GM18951 (cell line): ENCODE measurements around the gene MDFIC.
"Not testable (repeated sequence)": the region's sequence is repeated elsewhere in the genome, so short reads cannot be mapped to it uniquely, and the experiment has no call there.

Experiments
- POLR2A ChIP-seq: IDR thresholded peaks from 4 replicates; pipeline ENCODE4 v1.6.1; 2011; ENCODE audit warnings: mild to moderate bottlenecking; ENCODE audit not compliant: insufficient read length, insufficient read depth; ENCODE audit errors: extremely low read depth
- in situ Hi-C: fragments of 300-500 bp; cut with MboI; formaldehyde crosslinking; loops from one replicate; pipeline ENCODE4 v1.12.0; 2022; ENCODE audit warnings: low sequenced_read_pairs, mixed read lengths, inconsistent platforms; ENCODE audit not compliant: unreplicated experiment

Gene MDFIC, protein sequence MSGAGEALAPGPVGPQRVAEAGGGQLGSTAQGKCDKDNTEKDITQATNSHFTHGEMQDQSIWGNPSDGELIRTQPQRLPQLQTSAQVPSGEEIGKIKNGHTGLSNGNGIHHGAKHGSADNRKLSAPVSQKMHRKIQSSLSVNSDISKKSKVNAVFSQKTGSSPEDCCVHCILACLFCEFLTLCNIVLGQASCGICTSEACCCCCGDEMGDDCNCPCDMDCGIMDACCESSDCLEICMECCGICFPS

DNA sequence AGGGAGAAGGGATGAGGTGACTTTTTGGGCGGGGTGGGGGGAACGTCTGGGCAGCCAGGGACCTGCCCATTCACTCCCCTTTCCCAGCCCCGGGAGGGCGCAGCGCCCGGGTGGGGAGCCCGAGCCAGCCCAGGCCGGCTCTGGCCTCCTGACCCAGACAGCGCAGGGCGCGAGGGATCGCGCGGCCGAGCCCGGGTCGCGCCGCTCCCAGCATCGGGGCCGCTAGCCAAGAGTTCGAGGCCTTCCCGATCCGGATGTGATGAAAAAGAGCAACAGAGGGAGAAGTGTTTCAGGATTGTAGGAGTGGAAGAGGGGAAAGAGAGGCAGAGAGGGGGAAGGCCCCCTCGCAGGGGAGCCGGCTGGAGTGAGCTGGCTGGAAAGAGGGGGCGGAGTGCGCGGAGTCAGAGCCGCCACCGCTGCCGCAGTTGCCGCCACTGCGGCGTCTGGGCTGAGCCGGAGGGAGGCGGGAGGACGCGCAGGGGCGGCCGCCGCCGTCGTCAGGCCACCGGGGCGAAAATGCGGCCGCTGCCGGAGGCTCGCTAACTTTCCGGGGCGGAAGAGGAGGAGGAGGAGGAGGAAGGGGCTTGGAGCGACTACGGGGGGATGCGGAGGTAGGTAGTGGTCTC is at the start of gene MDFIC:
Gene MDFIC (plus strand): TSS at position 69 of the 626 bp plus-strand sequence. CDS start 940 bp downstream, outside the sequence.
- in situ Hi-C loops, result no loop called here
- peak; percentile 71 for TF ChIP-seq POLR2A

DNA sequence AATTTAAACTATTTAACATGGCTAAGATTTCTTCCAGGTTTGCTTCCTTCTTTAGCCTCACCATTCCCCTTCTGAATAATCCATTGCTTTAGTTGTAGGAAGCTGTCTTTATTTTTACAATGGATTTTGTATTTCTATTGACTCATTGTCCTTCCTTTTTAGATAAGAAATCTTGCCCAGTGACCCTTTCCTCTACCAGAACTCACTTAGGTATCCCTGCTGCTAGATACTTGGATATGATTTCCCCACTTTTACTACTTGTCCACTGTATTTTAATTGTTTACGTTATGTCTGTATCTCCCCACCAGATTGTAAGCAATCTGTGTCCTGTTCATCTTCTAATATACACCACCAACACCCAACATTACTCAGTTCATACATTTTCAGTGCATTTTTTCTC is 47.7 kb upstream of the MDFIC start:
- in situ Hi-C loops, result no loop called here
- no peak for TF ChIP-seq POLR2A

DNA sequence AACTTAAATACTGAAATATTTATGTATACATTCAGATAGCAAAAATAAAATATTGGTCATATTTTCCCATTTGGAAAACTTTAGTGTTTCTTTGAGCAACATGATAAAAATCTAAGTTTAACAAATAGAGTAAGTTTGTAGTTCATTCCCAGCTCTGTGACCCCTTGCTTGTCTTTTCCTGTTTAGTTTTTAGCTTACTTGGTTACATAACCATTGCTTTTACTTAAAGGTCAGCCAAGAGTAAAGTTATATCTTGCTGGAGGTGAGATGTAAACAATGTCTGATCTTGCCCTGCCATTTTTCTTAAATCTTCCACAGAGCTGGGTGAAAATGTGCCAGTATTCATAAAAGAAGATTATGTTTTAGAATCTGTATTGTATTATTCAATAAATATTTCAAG is 46.7 kb upstream of the MDFIC start:
- TF ChIP-seq POLR2A, result no peak

DNA sequence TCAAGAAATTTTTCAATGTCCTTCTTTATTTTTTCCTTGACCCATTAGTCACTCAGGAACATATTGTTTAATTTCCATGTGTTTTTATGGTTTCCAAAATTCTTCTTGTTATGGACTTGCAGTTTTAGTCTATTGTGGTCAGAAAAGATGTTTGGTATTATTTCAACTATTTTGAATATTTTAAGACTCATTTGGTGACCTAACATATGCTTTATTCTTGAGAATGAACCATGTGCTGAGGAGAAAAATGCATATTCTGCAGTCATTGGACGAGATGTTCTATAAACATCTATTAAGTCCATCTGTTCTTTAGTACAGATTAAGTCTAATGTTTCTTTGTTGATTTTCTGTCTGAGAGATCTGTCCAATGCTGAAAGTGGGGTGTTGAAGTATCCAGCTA is 42.3 kb upstream of the MDFIC start:
- in situ Hi-C loops, result no loop called here
- no peak for TF ChIP-seq POLR2A

More for the DNA sequence above, 46.7 kb upstream of the MDFIC start:
- in situ Hi-C loops, result no loop called here

DNA sequence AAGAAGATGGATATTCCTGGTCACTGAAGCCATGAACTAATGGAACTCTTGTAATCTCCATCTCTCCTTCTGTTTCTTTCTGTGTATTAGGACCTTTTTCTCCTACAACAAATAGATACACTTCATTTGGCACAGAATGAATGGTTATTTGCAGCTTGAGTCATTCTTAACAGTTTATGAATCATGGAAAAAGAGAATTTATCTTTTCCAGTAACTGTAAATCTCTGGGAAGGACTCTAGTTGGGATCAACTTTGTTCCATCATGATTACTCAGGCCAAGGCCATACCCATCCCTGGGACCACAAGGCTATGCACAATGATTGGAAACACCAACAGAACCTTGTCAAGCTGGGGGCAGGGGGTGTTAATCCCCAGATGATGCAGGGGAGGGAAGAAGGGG is 36.1 kb upstream of the MDFIC start:
- in situ Hi-C loops, result no loop called here
- no peak for TF ChIP-seq POLR2A

DNA sequence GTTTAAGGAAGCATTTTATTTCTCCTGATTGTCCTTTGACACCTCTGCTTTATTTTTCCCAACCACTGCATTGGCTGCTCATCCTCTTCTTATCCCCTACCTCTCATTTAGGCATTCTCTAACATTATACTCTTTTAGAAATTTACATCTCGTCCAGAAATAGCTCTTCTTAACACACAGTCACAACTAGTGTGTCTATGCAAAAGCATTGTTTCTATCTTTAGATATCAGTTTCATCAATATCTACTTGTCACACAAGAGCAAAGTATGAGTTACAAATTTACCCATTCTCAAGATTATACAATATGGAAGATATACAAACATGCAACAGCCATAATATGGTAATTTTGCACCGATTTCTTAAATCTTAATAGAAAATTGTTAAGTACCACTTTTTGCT is 35.7 kb upstream of the MDFIC start:
- in situ Hi-C loops, result no loop called here
- TF ChIP-seq POLR2A, result no peak

DNA sequence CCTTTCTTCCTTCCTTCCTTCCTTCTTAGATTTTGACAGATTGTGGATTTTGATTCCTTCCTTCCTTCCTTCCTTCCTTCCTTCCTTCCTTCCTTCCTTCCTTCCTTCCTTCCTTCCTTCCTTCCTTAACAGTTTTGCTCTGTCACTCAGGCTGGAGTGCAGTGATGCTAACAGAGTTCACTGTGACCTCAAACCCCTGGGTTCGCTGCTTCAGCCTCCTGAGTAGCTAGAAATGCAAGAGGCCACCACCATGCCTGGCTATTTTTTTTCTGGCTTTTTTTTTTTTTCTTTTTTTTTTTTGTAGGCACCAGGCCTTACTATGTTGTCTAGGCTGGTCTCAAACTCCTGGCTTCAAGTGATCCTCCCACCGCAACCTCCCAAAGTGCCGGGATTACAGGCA is 32.8 kb upstream of the MDFIC start:
- in situ Hi-C loops, result not testable (repeated sequence)

DNA sequence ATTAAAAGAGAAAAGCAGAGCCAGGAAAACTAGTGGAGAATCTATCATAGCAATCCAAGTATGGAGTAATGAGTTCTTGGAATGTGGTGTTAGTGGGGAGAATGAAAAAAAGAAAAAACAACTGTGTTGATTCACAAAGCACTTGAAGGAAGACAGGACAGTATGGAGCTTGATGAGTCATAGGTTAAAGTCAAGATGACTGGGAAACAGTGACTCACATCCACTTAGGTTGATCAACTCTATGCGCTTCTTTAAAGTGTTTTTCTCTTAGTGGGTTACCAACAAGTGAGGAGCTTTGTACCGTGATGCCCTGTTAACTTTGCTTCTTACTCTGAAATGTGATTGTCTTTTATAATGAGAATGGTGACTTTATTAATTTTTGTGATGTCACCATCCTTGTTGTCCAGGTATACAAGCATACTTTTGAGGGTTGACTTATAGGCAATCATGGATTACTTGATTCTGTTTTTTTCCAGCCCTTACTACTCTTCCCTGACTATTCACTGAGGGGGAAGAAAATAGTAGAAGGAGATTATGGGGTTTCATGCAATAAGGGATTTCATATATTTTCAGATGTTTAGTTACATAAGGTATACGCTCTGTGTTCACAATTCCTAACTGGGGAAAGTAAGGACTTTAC is 32.1 kb upstream of the MDFIC start:
- no peak for TF ChIP-seq POLR2A
- in situ Hi-C loops, result no loop called here

DNA sequence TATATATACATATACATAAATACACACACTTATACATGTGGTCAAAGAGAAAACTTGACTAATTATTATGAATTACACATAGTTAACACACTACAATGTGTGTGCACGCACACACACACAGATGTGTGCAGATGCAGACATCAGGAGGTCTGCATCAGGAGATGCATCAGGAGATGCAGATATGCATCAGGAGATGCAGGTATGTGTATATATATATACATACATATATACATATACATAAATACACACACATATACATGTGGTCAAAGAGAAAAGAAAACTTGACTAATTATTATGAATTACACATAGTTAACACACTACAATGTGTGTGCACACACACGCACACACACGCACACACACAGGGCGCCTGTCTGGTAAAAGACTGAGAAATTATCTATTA is 31.3 kb upstream of the MDFIC start:
- in situ Hi-C loops, result no loop called here
- TF ChIP-seq POLR2A, result no peak

DNA sequence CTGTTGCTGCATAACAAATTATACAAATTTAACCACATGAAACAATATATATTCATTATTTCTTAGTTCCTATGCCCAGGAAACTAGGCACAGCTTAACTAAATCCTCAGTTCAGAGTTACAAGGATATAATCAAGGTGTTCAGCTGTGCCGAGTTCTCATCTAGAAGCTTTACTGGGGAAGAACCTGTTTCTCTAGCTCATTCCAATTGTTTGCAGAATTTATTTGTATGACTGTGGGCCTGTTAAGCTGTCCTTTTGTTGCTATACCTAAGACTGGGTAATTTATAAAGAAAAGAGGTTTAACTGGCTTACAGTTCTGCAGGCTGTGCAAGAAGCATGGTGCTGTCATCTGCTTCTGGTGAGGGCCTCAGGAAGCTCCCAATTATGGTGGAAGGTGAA is 21.8 kb upstream of the MDFIC start:
- no peak for TF ChIP-seq POLR2A

DNA sequence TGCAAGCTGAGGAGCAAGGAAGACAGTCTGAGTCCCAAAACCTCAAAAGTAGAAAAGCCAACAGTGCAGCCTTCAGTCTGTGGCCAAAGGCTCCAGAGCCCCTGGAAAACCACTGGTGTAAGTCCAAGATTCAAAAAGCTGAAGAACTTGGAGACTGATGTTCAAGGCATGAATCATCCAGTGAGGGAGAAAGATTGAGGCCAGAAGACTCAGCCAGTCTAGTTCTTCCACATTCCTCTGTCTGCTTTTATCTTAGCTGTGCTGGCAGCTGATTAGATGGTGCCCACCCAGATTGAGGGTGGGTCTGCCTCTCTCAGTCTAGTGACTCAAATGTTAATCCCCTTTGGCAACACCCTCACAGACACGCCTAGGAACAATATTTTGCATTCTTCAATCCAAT is 20.1 kb upstream of the MDFIC start:
- in situ Hi-C loops, result no loop called here
- TF ChIP-seq POLR2A, result no peak

More for the DNA sequence above, 21.8 kb upstream of the MDFIC start:
- in situ Hi-C loops, result no loop called here

DNA sequence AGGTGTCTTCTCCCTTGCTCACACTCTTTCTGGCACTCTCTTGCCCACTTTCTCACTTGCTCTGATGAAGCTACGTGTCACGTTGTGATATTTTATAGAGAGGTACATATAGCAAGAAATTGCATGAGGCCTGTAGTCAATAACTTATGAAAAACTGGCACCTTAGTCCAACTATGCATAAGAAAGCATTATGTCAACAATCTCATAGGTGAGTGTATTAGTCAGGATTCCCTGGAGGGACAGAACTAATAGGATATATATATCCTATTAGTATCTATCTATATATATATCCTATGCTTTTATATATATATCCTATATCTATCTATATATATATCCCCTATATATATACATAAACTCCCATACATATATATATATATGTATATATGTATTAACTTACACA is 18.8 kb upstream of the MDFIC start:
- TF ChIP-seq POLR2A, result no peak
- in situ Hi-C loops, result no loop called here

DNA sequence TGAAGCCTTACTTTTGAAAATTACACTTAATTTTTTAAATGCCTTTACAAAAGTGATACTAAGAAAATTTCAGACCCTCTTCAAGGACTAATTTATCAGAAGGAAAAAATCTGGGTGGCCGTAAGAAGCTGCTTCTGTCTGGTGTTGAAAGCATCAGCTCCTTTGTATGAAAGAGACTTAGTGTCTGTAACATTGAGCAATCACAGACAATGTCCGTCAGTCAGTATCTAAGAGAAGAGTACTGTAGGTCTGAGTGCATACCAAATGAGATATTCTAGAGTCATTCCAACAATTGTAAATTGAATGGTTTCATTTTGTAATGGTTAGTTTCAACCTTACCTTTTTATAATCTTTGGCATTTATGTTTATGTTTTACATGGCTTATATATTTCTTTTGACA is 11.1 kb upstream of the MDFIC start:
- no peak for TF ChIP-seq POLR2A
- in situ Hi-C loops, result no loop called here

DNA sequence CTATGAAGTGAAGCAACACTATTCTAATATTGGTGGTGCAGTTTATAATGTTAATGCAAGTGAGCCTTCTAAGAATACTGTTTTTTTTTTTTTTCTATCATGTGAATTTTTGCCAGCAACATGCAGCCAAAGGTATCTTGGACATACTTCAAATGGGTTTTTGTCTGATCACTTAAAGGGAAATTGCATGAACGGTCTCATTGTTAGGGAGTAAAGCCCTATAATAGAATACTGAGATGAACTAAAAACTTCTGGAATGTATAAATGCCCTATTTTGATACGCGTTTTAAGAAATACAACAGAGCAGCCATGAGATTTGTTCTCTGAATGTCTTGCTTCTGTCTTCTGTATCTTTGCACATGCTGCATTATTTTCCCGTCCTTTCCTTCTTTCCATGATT is 10.5 kb upstream of the MDFIC start:
- no peak for TF ChIP-seq POLR2A
- in situ Hi-C loops, result no loop called here
